Activated T-cell treated with anti-CD3 and anti-CD28 coated beads for 1 hour (primary cell): ENCODE results near the gene PRDM7.
"Not testable (repeated sequence)": the region's sequence is repeated elsewhere in the genome, so short reads cannot be mapped to it uniquely, and the experiment has no call there.

Source experiments
- DNase-seq: peaks from one replicate; pipeline ENCODE4 v3.0.0-alpha.2; 2020; ENCODE audit warnings: low read depth

Gene PRDM7

GRCh38 chr16:90072442-90073105, 4.6 kb downstream of the PRDM7 start:
- DNase-seq, result no peak

- no peak for DNase-seq
Observed at GRCh38 chr16:90070440-90070839, 6.7 kb downstream of the PRDM7 start.

- DNase-seq, result no peak
Observed at GRCh38 chr16:90061437-90061836, 15.7 kb downstream of the PRDM7 start.

DNA sequence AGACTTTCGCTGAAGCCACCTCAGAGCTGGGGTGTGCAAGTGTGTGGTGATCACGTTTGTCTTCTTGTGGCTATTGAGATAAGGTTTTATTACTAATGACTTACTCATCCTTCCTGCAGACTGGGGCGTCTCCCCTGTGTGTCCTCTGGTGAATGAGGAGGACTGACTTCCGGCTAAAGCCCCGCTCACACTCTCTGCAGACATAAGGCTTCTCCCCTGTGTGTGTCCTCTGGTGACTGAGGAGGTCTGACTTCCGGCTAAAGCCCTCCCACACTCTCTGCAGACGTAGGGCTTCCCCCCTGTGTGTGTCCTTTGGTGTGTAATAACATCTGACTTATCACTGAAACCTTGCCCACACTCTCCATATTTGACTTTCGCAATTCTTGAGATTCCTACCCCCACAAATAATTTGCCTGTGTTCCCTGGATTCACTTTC, 19.4 kb downstream of the PRDM7 start:
- DNase-seq, result no peak

- DNase-seq, result not testable (repeated sequence)
Observed at GRCh38 chr16:90056521-90056920, 20.6 kb downstream of the PRDM7 start.

DNA sequence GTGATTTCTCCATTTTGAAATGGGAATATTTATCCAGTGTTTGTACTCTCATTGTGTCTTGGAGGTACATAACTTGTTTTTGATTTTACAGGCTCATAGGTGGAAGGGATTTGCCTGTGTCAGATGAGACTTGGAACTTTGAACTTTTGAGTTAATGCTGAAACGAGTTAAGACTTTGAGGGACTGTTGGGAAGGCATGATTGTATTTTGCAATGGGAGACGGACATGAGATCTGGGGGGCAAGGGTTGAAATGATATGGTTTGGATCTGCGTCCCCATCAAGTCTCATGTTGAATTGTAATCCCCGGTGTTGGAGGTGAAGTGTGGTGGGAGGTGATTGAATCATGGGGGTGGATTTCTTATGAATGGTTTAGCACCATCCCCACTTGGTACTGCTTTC, 21.8 kb downstream of the PRDM7 start:
- no peak for DNase-seq

- DNase-seq, result no peak
Observed at GRCh38 chr16:90054554-90054953, 22.6 kb downstream of the PRDM7 start.

DNA sequence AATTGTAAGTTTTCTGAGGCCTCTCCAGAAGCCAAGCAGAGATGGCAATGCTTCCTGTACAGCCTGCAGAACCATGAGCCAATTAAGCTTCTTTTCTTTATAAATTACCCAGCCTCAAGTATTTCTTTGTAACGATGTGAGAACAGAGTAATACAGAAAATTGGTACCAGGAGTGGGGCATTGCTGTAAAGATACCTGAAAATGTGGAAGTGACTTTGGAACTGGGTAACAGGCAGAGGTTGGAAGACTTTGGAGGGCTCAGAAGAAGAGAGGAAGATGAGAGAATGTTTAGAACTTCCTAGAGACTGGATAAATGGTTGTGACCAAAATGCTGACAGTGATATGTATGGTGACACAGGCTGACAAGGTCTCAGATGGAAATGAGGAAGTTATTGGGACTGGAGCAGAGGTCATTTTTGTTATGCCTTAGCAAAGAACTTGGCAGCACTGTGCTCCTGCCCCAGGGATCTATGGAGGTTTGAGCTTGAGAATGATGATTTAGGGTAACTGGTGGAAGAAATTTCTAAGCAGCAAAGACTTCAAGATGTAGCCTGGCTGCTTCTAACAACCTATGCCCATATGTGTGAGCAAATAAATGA, 23.1 kb downstream of the PRDM7 start:
- no peak for DNase-seq

GRCh38 chr16:90050969-90051368, 26.2 kb downstream of the PRDM7 start:
- no peak for DNase-seq

GRCh38 chr16:90048737-90049330, 28.3 kb downstream of the PRDM7 start:
- DNase-seq, result no peak

DNA sequence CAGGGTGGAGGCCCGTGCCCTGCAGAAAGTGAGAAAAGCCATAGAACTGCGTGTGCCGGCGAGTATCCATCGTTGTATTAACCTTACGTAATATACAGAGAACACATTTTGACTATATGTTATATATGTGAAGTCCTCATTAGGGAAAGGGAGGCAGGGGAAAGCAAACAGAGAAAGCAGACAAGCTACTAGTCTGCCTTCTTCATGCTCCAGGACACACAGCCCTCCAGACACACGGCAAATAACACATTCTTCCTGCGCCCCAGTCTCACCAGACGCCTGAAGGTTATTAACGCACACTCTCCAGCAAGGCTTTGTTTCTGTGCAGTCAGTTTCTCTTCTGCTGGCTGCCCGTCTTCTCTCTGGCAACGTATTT, 28.8 kb downstream of the PRDM7 start:
- no peak for DNase-seq

DNA sequence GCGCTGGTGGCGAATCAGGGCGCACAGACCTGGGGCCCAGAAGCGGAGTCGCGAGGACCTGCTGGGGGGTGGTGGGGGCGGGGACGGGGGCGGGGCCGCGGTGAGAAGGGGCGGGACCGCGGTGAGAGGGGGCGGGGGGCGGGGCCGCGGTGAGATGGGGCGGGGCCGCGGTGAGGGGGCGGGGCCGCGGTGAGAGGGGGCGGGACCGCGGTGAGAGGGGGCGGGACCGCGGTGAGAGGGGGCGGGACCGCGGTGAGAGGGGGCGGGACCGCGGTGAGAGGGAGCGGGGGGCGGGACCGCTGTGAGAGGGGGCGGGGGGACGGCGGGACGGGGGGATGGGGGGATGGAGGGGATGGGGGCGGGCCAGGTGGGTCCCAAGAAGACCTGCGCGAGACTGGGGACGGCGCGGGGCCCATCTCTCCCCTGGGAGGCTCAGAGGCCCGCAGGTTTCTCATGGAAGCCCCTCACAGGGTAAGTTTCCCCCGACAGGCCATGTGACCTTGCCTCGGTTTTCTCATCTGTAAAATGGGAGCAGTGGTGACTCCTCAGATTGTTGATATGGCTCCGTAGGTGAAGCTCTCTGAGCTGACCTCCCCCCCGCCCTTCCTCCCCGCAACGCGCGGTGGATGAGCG, 29.3 kb downstream of the PRDM7 start:
- DNase-seq, result no peak

DNA sequence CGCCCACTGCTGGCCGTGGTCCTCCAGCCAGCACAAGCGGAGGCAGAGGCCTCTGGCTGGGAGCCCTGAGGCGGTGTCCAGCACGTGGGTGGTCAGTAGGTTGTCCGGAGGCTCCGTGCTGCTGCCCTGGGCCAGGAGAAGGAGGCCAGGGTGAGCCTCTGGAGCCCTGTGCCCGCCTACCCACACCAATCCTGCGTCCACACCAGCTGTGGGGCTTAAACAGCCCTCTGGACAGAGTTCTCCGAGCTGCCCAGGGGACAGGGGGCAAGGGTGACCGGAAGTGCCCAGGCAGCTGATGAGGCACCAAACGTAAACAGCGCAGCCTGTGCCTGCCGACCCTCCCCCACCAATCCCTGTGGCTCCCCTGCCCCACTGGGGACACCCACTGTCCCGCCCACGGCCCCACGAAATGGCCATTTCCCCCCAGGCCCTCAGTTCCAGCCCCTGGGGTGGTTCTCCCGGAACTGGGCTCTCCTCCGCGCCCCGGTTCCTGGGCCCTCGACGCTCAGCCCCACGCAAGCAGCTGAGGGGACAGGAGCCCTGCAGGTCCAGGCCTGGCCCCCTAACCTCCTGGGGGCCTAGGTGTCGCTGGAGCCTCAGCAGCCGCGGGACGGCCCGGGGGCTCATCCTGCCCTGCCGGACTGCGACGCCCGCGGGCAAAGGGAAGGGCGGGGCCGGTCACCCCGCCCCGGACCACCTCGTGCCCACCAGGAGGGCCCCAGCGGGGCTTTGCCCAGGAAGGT, 30.0 kb downstream of the PRDM7 start:
- no peak for DNase-seq

- no peak for DNase-seq
Observed at GRCh38 chr16:90046122-90046970, 30.8 kb downstream of the PRDM7 start.

DNA sequence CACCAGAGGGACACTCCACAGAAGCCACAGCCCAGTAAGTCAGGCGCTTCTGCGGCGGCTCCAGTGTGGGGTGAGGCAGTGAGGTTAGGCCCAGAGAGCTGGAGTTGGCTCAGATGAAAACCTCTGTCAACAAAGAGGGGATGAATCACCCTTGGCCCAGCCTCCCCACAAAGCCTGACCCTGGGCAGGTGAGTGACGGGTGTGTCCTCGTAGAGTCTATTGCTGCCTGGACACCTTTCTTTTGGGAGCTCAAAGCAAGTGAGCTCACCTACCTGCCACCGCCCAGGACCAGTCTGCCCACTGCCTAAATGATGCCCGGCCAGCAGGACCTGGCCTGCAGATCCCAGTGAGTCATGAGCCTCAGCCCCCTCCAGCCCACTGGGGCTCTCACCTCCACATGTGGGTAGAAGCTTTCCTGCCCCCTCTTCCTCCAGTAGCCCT, 33.0 kb downstream of the PRDM7 start:
- no peak for DNase-seq

GRCh38 chr16:90043526-90043925, 33.6 kb downstream of the PRDM7 start:
- no peak for DNase-seq

DNA sequence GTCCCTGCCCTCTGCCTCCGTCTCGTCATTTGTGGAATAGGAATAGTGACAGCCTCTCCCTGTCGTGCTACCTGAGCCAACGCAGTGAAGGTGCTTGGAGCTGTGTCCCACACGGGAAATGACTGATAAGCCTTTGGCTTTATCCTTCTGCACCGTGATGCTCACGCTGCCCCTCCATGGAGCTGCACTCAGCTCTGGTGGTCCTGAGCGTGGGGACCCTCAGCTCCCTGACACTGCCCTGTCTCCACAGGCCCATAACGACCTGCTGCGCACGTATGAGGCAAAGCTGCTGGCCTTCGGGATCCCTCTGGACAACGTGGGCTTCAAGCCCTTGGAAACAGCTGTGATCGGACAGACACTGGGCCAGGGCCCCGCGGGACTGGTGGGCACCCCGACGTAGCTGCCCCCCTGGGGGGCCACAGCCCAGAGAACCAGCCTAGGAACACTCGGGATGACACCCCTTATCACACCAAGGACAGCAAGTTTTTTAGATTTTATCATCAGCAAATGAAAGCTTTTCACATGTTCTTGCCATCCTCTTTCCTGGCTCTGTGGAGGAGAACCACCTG, 34.1 kb downstream of the PRDM7 start:
- DNase-seq, result no peak

DNA sequence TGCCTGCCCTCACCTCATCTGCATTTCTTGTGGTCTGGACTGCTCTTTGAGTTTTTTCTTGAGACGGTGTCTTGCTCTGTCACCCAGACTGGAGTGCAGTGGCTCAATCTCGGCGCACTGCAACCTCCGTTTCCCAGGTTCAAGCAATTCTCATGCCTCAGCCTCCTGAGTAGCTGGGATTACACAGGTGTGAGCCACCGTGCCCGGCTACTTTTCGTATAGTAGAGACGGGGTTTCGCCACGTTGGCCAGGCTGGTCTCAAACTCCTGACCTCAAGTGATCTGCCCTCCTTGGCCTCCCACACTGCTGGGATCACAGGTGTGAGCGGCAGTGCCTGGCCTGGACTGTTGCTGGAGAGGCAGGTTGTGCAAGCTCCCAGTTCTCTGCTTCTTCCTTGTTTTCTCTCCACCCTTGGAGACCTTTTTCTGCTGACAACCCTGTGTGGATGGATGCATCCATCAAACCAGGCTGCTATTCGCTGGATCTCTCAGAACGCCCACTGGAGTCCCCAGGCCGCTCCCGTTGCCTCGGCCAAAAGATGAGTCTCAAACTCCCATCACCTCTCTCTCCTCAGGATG, 35.1 kb downstream of the PRDM7 start:
- no peak for DNase-seq

GRCh38 chr16:90040152-90041023, 36.7 kb downstream of the PRDM7 start:
- no peak for DNase-seq

- no peak for DNase-seq
Observed at GRCh38 chr16:90037276-90037675, 39.9 kb downstream of the PRDM7 start.
